GM18907 (cell line): ENCODE results near the gene CCL1.

ENCODE experiments used
- ATAC-seq: cut with Tn5 transposase; IDR thresholded peaks from one replicate; pipeline ENCODE4 v1.9.1; 2021; ENCODE audit warnings: mild to moderate bottlenecking, moderate library complexity; ENCODE audit not compliant: unreplicated experiment

CCL1 gene, protein sequence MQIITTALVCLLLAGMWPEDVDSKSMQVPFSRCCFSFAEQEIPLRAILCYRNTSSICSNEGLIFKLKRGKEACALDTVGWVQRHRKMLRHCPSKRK

GRCh38 chr17:34363183-34363661, at the start of gene CCL1:
Gene CCL1, minus strand, starts transcription at chr17:34363233. Its CDS starts 72 bp downstream, at chr17:34363161.
- no peak for ATAC-seq

- no peak for ATAC-seq
Measured at GRCh38 chr17:34412534-34412933, 49.5 kb upstream of the CCL1 start.

DNA sequence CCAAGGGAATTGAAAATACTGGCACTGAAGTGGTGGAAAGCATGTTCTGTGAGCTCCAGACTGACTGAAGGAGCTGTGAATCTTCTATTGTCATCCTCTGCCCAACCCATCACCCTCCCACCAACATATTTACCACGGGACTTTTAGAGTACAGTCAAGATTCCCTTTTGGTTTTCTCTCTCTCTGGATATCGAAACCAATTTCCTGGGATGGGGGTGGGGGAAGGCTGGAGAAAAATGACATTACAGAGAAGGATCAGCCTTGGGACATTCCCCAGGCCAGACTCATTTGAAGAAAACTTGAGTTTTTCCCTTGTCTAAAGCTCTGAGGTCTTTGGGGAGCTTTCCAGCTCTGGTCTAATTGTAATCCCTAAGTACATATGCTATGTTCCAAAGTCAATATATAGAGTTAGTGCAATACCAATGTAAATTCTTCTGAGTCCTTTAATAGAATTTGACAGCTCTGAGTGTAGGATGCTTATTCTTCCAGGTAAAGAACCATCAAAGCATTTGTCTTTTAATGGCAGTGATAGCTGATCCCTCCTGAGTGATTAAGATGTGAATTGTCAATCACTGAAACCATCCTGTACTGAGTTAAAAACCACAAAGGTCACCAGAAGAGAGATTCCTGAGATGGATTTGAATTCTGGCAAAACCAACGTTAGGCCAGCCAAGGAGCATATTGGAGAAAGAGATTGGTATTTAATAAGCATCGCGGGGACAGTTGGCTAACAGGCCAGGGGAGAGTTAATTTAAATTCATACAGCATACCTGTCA, 48.8 kb upstream of the CCL1 start:
- ATAC-seq: no peak

DNA sequence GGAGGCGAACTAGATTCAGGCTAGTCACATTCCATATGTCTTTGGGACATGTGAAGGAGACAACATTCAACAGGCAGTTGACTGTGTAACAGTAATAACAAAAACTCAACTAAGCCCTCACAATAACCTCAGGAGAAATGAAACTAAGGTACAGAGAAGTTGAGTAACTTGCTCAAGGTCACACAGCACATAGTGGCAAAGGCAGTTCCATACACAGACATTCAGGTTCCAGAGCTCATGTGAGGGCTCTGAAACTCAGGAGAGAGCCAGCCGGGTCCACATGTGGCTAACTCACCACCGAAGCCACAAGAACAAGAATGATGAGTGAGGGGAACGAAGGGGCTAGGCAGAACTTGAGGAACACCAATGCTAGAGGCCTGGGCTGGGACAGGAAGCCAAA, 46.3 kb upstream of the CCL1 start:
- ATAC-seq: no peak

- ATAC-seq: no peak
Measured at GRCh38 chr17:34408439-34408838, 45.4 kb upstream of the CCL1 start.

GRCh38 chr17:34406226-34406625, 43.2 kb upstream of the CCL1 start:
- no peak for ATAC-seq

GRCh38 chr17:34403006-34403405, 40.0 kb upstream of the CCL1 start:
- no peak for ATAC-seq

DNA sequence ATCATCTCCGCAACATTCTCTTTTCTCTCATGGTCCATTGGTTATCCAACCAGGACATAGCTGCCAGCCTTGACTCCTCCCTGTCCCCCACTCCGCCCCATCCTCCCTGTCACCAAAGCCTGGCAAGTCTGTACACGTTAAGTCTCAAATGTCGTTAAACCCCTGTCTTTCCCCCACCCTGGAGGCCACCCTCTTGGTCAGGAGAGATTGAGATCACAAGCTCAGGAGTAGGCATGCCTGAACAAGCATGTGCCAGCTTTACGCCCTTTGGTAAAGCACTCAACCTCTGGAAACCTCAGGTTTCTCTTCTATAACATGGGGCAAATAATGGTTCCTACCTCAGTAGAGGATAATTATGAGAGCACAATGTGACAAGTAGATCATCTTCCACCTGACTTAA, 38.1 kb upstream of the CCL1 start:
- no peak for ATAC-seq

DNA sequence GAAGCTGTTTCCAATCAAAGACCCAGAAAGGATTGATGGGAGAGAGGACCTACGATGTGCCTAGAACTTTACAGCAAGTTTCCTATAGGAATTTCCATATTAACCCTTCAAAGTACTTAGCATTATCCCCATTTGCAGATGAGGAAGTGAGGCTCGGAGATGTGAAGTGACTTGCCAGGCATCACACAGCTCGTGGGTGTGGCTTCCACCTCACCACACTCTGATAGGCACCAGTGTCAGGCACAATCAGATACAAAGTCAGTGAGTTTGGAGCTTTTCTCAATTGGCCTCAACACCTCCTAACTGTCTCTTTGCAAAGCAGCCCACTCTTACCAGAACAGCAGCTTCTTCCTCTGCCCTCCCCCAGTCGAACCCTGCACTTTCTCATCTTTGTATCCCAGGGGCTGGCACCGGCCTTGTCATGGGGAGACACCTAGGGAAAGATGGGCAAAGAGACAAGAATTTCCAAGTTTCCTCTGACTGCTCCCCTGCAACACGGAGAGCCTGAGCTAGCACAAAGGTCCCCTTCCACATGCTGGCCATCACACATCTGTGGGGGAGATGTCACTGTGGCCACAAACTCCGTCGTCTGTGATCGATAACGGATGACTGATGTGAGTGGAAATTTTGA, 37.4 kb upstream of the CCL1 start:
- no peak for ATAC-seq

DNA sequence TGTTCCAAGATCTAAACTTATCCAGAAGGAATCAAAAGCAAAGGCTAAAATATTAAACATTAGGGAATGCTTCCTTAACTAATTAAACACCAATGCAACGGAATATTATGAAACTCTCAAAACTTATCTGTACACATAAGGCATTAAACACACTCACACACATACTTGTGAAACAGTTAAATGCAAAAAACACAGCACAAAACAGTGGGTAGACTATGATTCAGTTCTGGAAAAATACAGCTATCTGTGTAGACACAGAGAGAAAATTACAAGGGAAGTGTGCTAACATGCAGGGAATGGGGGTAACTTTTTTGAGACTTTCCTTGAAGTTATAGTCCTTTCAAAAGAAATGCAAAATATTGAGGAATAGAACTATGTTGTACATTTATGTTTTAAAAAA, 36.7 kb upstream of the CCL1 start:
- no peak for ATAC-seq

GRCh38 chr17:34398990-34399389, 36.0 kb upstream of the CCL1 start:
- no peak for ATAC-seq

GRCh38 chr17:34397265-34397664, 34.2 kb upstream of the CCL1 start:
- no peak for ATAC-seq

DNA sequence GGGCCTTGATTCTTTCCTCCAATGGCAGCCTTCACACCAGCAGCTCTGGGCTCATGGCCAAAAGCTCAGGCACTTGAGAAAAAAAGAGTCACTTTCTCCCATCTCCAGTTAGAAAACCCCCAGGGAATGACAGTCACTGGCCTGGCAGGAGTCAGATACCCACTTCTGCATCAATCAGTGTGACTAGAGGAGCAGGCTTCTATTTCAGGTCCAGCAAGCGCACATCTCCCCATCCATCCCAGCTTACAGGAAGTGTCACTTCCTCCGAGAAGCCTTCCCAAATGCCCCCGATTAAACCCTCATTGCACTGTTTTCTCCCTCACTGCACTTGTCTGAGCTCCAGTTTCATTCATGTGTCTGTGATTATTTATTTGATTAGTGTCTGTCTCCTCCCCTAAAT, 30.4 kb upstream of the CCL1 start:
- ATAC-seq: no peak

GRCh38 chr17:34391241-34391640, 28.2 kb upstream of the CCL1 start:
- no peak for ATAC-seq

- no peak for ATAC-seq
Measured at GRCh38 chr17:34390649-34391048, 27.6 kb upstream of the CCL1 start.

DNA sequence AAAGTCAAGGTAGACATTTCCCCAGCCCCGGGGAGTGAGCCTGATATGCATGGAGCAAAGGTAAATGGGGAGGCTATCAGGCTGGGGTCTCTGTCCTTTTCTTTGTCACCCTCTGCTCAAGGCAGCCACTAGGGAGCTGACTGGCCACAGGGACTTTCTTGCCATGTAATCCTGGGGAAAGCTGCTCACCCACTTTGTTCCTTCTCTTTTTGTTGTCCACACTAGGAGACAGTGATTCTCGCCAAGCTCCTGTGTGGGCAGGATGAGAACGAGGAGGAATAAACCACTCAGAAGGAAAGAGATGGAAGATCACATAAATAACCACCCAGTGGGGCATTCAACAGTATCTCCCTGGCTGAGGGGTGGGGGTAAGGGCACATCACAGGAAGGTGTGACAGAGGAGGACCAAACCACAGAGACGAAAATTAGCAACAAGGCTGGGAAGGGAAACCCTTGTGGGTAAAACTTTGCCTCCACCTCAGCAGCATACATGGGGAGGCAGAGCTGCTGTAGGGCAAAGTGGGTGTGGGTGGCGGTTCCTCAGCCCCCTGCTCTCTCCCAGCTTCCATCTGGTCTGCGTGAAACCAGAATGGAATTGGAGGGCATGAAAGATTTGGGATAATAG, 26.2 kb upstream of the CCL1 start:
- no peak for ATAC-seq

DNA sequence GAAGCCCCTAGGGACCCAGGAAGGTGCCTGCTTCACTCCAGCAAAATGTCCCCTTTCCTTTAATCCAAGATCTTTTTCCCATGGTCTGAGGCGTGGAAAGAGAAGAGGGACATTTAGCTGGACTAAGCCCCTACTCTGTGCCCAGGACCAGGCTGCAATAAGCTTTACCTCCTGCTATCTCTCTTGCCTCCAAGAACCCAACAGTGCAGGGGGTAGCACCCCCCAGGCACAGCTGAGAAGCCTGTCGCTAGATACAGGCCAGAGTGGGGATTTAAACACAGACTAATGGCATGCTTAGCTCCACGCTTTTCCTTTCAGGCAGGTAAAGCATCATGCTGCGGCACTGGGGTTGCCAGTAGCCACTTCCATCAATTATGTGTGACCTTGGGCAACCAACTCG, 24.5 kb upstream of the CCL1 start:
- no peak for ATAC-seq

DNA sequence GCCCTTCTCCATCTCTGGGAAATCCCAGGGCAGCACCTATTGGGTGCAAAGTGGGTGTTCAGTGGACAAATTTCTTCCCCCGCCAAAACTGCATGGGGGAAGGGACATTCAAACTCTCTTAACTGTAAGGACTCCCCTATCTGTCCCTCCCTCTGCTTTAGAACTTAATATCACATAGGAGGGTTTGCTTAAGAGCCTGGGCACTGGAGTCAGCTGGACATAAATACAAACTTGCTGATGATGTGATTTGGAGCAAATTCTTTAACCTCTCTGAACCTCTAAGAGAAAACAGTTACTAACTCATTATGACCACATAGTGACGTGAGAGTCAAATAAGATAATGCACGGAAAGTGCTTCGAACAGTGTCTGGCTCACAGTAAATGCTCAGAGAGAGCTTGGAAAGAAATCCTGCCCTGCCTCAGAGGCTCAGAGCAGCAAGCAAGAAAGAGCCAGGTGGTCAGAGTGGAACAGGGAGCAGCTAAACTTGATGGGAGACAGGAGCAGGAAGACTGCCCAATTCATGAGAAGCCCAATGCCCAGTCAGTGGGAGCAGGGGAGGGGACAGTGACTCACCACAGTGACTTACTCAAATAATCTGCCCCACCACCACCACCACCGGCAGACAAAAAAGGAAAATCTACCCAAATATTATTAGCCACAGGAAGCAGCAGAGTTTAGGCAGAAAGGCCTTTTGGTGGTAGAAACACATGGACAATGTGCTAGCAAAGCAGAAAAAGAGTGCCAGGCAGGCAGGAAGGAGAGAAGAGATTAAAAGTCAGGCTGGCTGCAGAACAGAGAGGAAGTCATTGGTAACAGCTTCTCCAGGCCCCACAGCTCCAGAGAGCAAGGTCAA, 23.9 kb upstream of the CCL1 start:
- ATAC-seq: no peak

DNA sequence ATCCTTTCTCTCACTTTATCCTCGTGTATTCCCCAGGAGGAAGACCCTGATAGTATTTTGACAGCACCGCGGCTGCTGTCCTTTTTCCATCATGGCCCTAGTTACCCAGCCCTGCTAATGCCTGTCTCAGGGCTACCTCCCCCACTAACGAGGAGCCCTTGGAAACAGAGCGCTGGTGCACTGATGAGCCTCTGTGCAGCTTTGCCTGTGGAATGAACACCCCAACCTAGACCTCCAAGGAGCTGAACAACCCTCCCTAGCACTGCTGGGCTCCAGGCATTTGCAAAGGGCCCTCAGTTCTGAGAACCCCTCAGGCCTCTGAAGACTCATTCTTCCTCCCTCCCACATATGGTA, 23.3 kb upstream of the CCL1 start:
- ATAC-seq: no peak

DNA sequence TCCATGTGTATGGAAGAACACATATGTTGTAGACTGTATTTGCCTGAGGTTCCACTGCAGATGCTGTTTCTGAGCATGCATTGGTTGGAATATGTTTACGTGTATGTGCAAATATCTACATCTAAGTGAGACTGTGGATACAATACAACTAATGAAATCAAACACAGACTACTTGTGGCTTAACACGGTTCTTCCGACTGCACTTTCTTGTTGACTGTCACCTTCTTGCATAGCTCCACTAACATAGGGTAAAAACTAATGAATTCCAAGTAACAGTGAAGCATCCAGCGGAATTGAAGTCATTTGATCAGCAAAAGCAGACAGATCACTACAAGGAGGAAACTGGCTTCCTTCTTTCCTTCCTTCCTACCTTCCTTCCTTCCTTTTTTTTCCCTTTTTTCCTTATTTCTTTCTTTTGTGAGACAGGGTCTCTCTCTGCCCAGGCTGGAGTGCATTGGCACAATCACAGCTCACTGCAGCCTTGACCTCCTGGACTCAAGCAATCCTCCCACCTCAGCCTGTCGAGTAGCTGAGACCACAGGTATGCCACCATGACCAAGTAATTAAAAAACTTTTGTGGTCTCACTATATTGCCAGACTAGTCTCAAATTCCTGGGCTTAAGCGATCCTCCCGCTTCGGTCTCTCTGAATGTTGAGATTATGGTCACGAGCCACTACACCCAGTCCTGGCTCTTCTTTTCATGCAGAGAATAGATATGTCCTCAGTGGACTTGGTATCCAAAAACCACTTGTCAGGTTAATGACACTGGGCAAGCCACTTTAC, 22.0 kb upstream of the CCL1 start:
- no peak for ATAC-seq
